ENCODE results near the gene SAXO2.

GRCh38 chr15:82301296-82302016 lies 38.8 kb downstream of the SAXO2 start:
- TF ChIP-seq CSRNP3 (CRISPR knock-in tag; IDR thresholded peaks at IDR 0.05) (no peak), ZNF70 (CRISPR knock-in tag; IDR thresholded peaks at IDR 0.05) (no peak), CSDC2 (CRISPR knock-in tag; IDR thresholded peaks at IDR 0.05) (no peak), ARNTL (CRISPR knock-in tag; IDR thresholded peaks at IDR 0.05; ENCODE audit: borderline replicate concordance, low read depth) (no peak), GLIS3 (CRISPR knock-in tag; IDR thresholded peaks at IDR 0.05) (no peak), SNAI2 (CRISPR knock-in tag; IDR thresholded peaks at IDR 0.05) (no peak), BACH2 (CRISPR knock-in tag; IDR thresholded peaks at IDR 0.05; ENCODE audit: borderline replicate concordance) (no peak), ZNF565 (CRISPR knock-in tag; conservative IDR thresholded peaks at IDR 0.05; ENCODE audit: low read depth) (no peak)
- TF ChIP-seq, protein P1, sequence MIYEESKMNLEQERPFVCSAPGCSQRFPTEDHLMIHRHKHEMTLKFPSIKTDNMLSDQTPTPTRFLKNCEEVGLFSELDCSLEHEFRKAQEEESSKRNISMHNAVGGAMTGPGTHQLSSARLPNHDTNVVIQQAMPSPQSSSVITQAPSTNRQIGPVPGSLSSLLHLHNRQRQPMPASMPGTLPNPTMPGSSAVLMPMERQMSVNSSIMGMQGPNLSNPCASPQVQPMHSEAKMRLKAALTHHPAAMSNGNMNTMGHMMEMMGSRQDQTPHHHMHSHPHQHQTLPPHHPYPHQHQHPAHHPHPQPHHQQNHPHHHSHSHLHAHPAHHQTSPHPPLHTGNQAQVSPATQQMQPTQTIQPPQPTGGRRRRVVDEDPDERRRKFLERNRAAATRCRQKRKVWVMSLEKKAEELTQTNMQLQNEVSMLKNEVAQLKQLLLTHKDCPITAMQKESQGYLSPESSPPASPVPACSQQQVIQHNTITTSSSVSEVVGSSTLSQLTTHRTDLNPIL (CRISPR knock-in tag; IDR thresholded peaks at IDR 0.05; ENCODE audit: low read depth): no peak
- TF ChIP-seq, protein P2, sequence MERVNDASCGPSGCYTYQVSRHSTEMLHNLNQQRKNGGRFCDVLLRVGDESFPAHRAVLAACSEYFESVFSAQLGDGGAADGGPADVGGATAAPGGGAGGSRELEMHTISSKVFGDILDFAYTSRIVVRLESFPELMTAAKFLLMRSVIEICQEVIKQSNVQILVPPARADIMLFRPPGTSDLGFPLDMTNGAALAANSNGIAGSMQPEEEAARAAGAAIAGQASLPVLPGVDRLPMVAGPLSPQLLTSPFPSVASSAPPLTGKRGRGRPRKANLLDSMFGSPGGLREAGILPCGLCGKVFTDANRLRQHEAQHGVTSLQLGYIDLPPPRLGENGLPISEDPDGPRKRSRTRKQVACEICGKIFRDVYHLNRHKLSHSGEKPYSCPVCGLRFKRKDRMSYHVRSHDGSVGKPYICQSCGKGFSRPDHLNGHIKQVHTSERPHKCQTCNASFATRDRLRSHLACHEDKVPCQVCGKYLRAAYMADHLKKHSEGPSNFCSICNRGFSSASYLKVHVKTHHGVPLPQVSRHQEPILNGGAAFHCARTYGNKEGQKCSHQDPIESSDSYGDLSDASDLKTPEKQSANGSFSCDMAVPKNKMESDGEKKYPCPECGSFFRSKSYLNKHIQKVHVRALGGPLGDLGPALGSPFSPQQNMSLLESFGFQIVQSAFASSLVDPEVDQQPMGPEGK (CRISPR knock-in tag; IDR thresholded peaks at IDR 0.05; ENCODE audit: borderline replicate concordance): no peak
- TF ChIP-seq, protein P3, sequence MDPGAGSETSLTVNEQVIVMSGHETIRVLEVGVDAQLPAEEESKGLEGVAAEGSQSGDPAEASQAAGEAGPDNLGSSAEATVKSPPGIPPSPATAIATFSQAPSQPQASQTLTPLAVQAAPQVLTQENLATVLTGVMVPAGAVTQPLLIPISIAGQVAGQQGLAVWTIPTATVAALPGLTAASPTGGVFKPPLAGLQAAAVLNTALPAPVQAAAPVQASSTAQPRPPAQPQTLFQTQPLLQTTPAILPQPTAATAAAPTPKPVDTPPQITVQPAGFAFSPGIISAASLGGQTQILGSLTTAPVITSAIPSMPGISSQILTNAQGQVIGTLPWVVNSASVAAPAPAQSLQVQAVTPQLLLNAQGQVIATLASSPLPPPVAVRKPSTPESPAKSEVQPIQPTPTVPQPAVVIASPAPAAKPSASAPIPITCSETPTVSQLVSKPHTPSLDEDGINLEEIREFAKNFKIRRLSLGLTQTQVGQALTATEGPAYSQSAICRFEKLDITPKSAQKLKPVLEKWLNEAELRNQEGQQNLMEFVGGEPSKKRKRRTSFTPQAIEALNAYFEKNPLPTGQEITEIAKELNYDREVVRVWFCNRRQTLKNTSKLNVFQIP (CRISPR knock-in tag; IDR thresholded peaks at IDR 0.05; ENCODE audit: borderline replicate concordance, low read depth): no peak

Measured in SK-N-SH treated with all-trans-retinoic acid at 6 μM for 48 hours (cell line).